Measurements from ENCODE around the gene RNF112. TPM values are rescaled to one million over a fixed set of nuclear protein-coding genes. Genes with fewer than 3 reads are reported as not detected.
A peak's percentile ranks its signal among the peaks of the same experiment; 100 is the strongest.

The RNF112 gene
- total and polyA plus RNA-seq, 8 donors: 0.34 to 3.0 (median 0.51) TPM

GRCh38 chr17:19377602-19378415 is 33.2 kb upstream of the RNF112 start:
- H3K27me3 ChIP-seq: no peaks in the 10 kb centered on the region
- peaks cover 2 to 16% (median 12%) of the 10 kb centered on the region in 3 donors for H3K36me3 ChIP-seq
- TF ChIP-seq CTCF (IDR thresholded peaks at IDR 0.05): no peak
- no peaks in the 10 kb centered on the region for H3K9me3 ChIP-seq
- WGBS, 2 donors: 0 to 1% methylated on average over 67 of the region's 67 CpGs
- H3K4me1 ChIP-seq: peaks cover 4 to 7% (median 6%) of the 10 kb centered on the region in 3 donors
- H3K27ac ChIP-seq: peak overlapping the region; percentile 89 to 96 (median 92)
- ATAC-seq (peak; percentile 89 to 96 (median 91)), FAIRE-seq (peak; percentile 92), DNase-seq (peak; percentile 97 to 100 (median 98))
- peak overlapping the region; percentile 70 to 94 (median 78) for H3K4me3 ChIP-seq
- intact Hi-C loops (cut with DNase I): no loop called here

- 2 to 5% methylated on average over 55 to 69 of the region's 69 CpGs for WGBS, 2 donors
- H3K4me1 ChIP-seq: peaks cover 4 to 7% (median 6%) of the 10 kb centered on the region in 3 donors
- H3K9me3 ChIP-seq: no peaks in the 10 kb centered on the region
- intact Hi-C loops (cut with DNase I): no loop called here
- peak within 1 kb of the TSS; percentile 70 to 94 (median 78) for H3K4me3 ChIP-seq
- peak; percentile 1 to 8 (median 6) for ATAC-seq
- TF ChIP-seq CTCF (IDR thresholded peaks at IDR 0.05): no peak
- no peak for FAIRE-seq
- H3K27ac ChIP-seq: peak within 1 kb of the TSS; percentile 89 to 96 (median 92)
- DNase-seq: peak in 2 of 6 donors; percentile 47 to 84
- H3K27me3 ChIP-seq: no peaks in the 10 kb centered on the region
- H3K36me3 ChIP-seq: peaks cover 2 to 16% (median 12%) of the 10 kb centered on the region in 3 donors
These were observed 32.3 kb upstream of the RNF112 start, which contains the start of gene MAPK7 for GRCh38 chr17:19378416-19379360. Gene MAPK7 (plus strand): TSS chr17:19378498. CDS start chr17:19378901, 403 bp downstream.

- WGBS, 2 donors: 73 to 77% methylated on average over 13 of the region's 13 CpGs
- DNase-seq (no peak), ATAC-seq (no peak), FAIRE-seq (no peak)
- H3K27ac ChIP-seq: no peak overlapping the region
- H3K9me3 ChIP-seq: no peaks in the 10 kb centered on the region
- peak overlapping the region in 3 of 4 donors; percentile 70 to 94 (median 86) for H3K4me3 ChIP-seq
- H3K27me3 ChIP-seq: no peaks in the 10 kb centered on the region
- intact Hi-C loops (cut with DNase I): no loop called here
- peaks cover 2 to 16% (median 12%) of the 10 kb centered on the region in 3 donors for H3K36me3 ChIP-seq
- H3K4me1 ChIP-seq: peaks cover 4 to 7% (median 6%) of the 10 kb centered on the region in 3 donors
- no peak for TF ChIP-seq CTCF (IDR thresholded peaks at IDR 0.05)
These were observed 31.5 kb upstream of the RNF112 start for GRCh38 chr17:19379361-19380065.

GRCh38 chr17:19380481-19381301 is 30.3 kb upstream of the RNF112 start:
- no peak for TF ChIP-seq CTCF (IDR thresholded peaks at IDR 0.05)
- Histone ChIP-seq H3K36me3 (peaks cover 2 to 16% (median 12%) of the 10 kb centered on the region in 3 donors), H3K27me3 (no peaks in the 10 kb centered on the region), H3K4me3 (no peak overlapping the region), H3K4me1 (peaks cover 4 to 7% (median 6%) of the 10 kb centered on the region in 3 donors), H3K9me3 (no peaks in the 10 kb centered on the region), H3K27ac (no peak overlapping the region)
- ATAC-seq (no peak), DNase-seq (peak in 1 of 6 donors; percentile 50), FAIRE-seq (no peak)
- intact Hi-C loops (cut with DNase I): no loop called here
- WGBS, 2 donors: 90 to 92% methylated on average over 29 of the region's 29 CpGs

All from pancreas (tissue), 10 donors.